K562 (cell line): ENCODE measurements around the gene GRPEL2. TPM values are rescaled to one million over a fixed set of nuclear protein-coding genes. Genes with fewer than 3 reads are reported as not detected.

Source experiments
- BRD4 ChIP-seq: fragments of 200-600 bp; sonication (generic); IDR thresholded peaks from 2 replicates; pipeline ENCODE4 v1.6.1; 2017; ENCODE audit warnings: inconsistent platforms
- CEBPB ChIP-seq: fragments of 450-650 bp; IDR thresholded peaks from 2 replicates; pipeline ENCODE4 v1.6.1; 2016; ENCODE audit warnings: missing genetic modification characterization, missing compliant biosample characterization
- GABPA ChIP-seq: fragments of 200-800 bp; sonication (Bioruptor generic); conservative IDR thresholded peaks from 2 replicates; pipeline ENCODE4 v1.6.1; 2016; ENCODE audit warnings: low read depth, missing genetic modification characterization, missing compliant biosample characterization
- MXD1 ChIP-seq: fragments of 250-450 bp; sonication (Bioruptor Pico); IDR thresholded peaks from 2 replicates; pipeline ENCODE4 v1.8.0; 2021; ENCODE audit warnings: borderline replicate concordance, mild to moderate bottlenecking, moderate library complexity; ENCODE audit not compliant: poor library complexity, severe bottlenecking
- NFATC3 ChIP-seq: fragments of 450-650 bp; IDR thresholded peaks from 2 replicates; pipeline ENCODE4 v1.6.1; 2017; ENCODE audit warnings: mild to moderate bottlenecking
- NONO ChIP-seq, 2 experiments: fragments of 200-400 bp in 1 of 2; fragments of 450-650 bp in 1 of 2; formaldehyde crosslinking in 1 of 2; IDR thresholded peaks; 2 replicates each; pipeline ENCODE4 v1.6.1; 2017; ENCODE audit warnings: low read depth in 2 of 2, mild to moderate bottlenecking in 2 of 2, moderate library complexity in 2 of 2, low read length in 1 of 2
- POLR2AphosphoS2 ChIP-seq: IDR thresholded peaks from 2 replicates; pipeline ENCODE4 v1.6.1; 2012; ENCODE audit warnings: low read length, improper control_type of control experiment
- TCF7 ChIP-seq: sonication (generic); IDR thresholded peaks from 2 replicates; pipeline ENCODE4 v1.6.1; 2016; ENCODE audit warnings: antibody characterized with exemption, borderline replicate concordance
- ZBTB11 ChIP-seq, 3 experiments: fragments of 200-800 bp in 1 of 3; fragments of 250-450 bp in 1 of 3; fragments of 450-650 bp in 1 of 3; sonication (Bioruptor Pico) in 1 of 3; sonication (Bioruptor generic) in 1 of 3; formaldehyde crosslinking in 1 of 3; IDR thresholded peaks; 2 replicates each; pipeline versions ENCODE4 v1.6.1 to v1.8.0; 2016 to 2022; ENCODE audit warnings: mild to moderate bottlenecking in 2 of 3, missing genetic modification characterization in 2 of 3, missing compliant biosample characterization in 1 of 3, moderate library complexity in 1 of 3
- ZNF609 ChIP-seq: sonication (generic); formaldehyde crosslinking; IDR thresholded peaks from 2 replicates; pipeline ENCODE4 v1.8.1; 2023; ENCODE audit warnings: missing genetic modification reagents, mild to moderate bottlenecking, borderline replicate concordance
- polyA plus RNA-seq, 8 experiments: library from polyadenylated mRNA; depleted of rRNA in 4 of 8; stranded (reverse) in 5 of 8; unstranded in 3 of 8; fragments of >200 nt; fragmentation: Nextera tagmentation in 2 of 8; fragmentation: Illumina TruSeq in 1 of 8; extraction: Ambion mirVana in 2 of 8; extraction: Trizol in 1 of 8; gene quantifications; 2 replicates each; pipeline versions ENCODE4 v1.2.1 to v1.2.3, GENCODE V29; 2011 to 2014; ENCODE audit warnings: inconsistent platforms in 1 of 8, missing spikeins in 1 of 8
- total RNA-seq, 7 experiments: library from RNA; depleted of rRNA in 6 of 7; stranded (reverse); fragments of >200 nt in 6 of 7; fragmentation: Illumina TruSeq in 2 of 7; extraction: Trizol in 2 of 7; gene quantifications; 2 replicates each; pipeline versions ENCODE4 v1.2.1 to v1.2.3, GENCODE V29; 2011 to 2021; ENCODE audit warnings: low replicate concordance in 1 of 7
- TF ChIP-seq, protein P1 (sequence below): sonication (generic); formaldehyde crosslinking; IDR thresholded peaks from 2 replicates; pipeline ENCODE4 v1.9.0; 2022; ENCODE audit warnings: mild to moderate bottlenecking, missing genetic modification reagents
- TF ChIP-seq, protein P2 (sequence below): fragments of 250-450 bp; sonication (Bioruptor Pico); IDR thresholded peaks from 2 replicates; pipeline ENCODE4 v1.4.0; 2020; ENCODE audit warnings: mild to moderate bottlenecking, moderate library complexity

GRPEL2 gene
- total and polyA plus RNA-seq, 9 of the 15 experiments (the other 6 are each of a cell fraction or from before 2014, with no cell fraction given): 11.2 to 40.5 (median 25.8) TPM

DNA sequence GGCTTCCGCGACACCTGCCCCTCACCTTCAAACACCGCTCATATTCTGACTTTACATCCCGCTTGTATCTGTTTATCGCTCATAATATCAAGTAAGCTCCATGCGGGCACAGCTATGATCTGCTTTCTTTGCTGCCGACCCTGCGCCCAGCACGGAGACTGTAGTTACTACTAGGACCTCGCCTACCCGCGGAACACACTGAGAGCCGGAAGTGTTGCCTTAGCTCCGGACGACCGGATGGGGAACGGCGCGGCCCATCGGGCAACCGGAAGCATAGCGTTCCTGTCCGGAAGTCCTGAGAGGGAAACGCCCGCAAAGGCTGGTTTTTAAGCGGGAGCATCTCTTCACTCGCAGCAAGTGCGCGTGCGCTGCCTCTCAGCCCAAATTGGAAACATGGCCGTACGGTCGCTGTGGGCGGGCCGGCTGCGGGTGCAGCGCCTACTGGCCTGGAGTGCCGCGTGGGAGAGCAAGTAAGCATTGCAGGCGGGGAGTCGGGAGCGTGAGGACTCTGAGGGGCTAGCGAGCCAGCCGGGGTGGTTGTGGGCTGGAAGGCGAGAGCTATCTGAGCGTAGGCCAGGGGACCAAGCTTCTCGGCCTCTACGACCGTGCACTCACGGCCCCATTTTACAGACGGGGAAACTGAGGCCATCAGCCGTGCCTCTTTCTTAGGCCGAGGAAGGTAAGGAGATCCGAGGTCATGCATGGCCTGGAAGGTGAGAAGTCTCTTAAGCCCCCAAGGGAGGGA lies at the start of gene GRPEL2 (continued):
- TF ChIP-seq ZBTB11 (CRISPR knock-in tag; IDR thresholded peaks at IDR 0.05): peak; percentile 92 to 99 (median 98)
- peak; percentile 73; the same call in 1 of the 2 replicates for TF ChIP-seq TCF7
- TF ChIP-seq, protein P1, sequence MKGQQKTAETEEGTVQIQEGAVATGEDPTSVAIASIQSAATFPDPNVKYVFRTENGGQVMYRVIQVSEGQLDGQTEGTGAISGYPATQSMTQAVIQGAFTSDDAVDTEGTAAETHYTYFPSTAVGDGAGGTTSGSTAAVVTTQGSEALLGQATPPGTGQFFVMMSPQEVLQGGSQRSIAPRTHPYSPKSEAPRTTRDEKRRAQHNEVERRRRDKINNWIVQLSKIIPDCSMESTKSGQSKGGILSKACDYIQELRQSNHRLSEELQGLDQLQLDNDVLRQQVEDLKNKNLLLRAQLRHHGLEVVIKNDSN (CRISPR knock-in tag): no peak
- no peak for TF ChIP-seq NONO (IDR thresholded peaks at IDR 0.05; ENCODE audit: low read depth in 2 of 2, low read length in 1 of 2)
- 0 out of 2 replicates have a peak, but pooled peaks have one; percentile 48 for TF ChIP-seq ZNF609 (CRISPR knock-in tag)
- TF ChIP-seq CEBPB (tag): no peak
- peak; percentile 61; the same call in 1 of the 2 replicates for TF ChIP-seq BRD4
- TF ChIP-seq MXD1: peak; percentile 4
- TF ChIP-seq, protein P2, sequence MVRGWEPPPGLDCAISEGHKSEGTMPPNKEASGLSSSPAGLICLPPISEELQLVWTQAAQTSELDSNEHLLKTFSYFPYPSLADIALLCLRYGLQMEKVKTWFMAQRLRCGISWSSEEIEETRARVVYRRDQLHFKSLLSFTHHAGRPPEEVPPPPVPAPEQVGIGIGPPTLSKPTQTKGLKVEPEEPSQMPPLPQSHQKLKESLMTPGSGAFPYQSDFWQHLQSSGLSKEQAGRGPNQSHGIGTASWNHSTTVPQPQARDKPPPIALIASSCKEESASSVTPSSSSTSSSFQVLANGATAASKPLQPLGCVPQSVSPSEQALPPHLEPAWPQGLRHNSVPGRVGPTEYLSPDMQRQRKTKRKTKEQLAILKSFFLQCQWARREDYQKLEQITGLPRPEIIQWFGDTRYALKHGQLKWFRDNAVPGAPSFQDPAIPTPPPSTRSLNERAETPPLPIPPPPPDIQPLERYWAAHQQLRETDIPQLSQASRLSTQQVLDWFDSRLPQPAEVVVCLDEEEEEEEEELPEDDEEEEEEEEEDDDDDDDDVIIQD (CRISPR knock-in tag): no peak
- peak; percentile 57; the same call in 1 of the 2 replicates for TF ChIP-seq POLR2AphosphoS2
- TF ChIP-seq NFATC3: peak; percentile 52; the same call in 1 of the 2 replicates
- peak; percentile 100 for TF ChIP-seq GABPA
